ENCODE results near the gene TMEM89. TPM values are rescaled to one million over a fixed set of nuclear protein-coding genes. Genes with fewer than 3 reads are reported as not detected.
A peak's percentile ranks its signal among the peaks of the same experiment; 100 is the strongest.

Gene TMEM89
- total RNA-seq, 1 donor from 2014 or later, result not detected

DNA sequence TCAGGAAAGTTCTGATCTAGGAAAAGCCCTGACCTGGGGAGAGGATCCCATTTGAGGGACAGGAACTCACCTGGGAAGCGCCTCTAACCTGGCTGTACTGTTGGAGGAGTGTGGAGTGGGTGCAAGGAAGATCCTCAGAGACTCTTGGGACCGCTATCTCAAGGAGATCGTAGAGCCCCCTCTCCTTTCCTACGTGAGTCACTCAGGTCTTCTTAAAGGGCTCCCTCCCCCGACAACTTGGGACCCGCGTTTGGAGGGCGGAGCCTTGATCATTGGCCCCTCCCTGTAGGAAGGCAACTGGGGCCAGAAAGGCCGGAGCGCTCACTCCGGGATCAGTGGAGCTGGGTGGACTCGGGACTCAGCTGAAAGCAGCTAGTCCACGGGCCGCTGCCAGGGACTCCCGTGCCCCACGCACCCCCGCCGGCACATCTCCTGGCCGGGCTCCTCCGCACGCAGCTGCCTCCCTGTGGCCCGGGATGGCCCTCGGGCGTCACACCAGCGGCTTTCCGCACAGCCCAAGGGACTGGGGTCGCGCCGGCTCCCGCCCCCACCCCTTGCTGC is 13.2 kb upstream of the TMEM89 start:
- H3K4me3 ChIP-seq (ENCODE audit: low read depth, low read length), result peak overlapping the region; percentile 90
- TF ChIP-seq, protein P1, sequence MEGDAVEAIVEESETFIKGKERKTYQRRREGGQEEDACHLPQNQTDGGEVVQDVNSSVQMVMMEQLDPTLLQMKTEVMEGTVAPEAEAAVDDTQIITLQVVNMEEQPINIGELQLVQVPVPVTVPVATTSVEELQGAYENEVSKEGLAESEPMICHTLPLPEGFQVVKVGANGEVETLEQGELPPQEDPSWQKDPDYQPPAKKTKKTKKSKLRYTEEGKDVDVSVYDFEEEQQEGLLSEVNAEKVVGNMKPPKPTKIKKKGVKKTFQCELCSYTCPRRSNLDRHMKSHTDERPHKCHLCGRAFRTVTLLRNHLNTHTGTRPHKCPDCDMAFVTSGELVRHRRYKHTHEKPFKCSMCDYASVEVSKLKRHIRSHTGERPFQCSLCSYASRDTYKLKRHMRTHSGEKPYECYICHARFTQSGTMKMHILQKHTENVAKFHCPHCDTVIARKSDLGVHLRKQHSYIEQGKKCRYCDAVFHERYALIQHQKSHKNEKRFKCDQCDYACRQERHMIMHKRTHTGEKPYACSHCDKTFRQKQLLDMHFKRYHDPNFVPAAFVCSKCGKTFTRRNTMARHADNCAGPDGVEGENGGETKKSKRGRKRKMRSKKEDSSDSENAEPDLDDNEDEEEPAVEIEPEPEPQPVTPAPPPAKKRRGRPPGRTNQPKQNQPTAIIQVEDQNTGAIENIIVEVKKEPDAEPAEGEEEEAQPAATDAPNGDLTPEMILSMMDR (conservative IDR thresholded peaks at IDR 0.05; ENCODE audit: low read depth, low read length), result no peak
- DNase-seq (ENCODE audit: low read depth), result no peak

DNA sequence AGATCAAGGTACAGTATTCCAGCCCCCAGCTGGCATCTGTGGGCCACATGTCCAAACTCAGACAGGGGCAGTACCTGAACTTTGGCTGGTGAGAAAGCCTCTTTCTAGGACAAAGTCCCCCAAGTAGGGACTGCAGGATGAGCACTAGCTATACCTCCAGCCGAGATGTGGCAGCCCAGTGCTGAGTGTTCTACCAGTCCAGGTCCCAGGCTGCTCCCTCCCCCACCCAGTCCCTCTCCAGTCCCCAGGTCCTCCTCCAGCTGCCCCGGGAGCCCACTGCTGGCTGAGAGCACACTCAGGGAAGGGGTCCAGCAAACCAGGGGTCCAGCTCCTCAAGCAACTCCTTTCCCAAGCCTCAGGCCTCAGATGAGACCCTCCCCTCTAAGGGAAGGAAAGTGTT is 12.2 kb upstream of the TMEM89 start:
- TF ChIP-seq, protein P1 (conservative IDR thresholded peaks at IDR 0.05; ENCODE audit: low read depth, low read length), result no peak
- H3K4me3 ChIP-seq (ENCODE audit: low read depth, low read length), result peak overlapping the region; percentile 90
- no peak for DNase-seq (ENCODE audit: low read depth)

DNA sequence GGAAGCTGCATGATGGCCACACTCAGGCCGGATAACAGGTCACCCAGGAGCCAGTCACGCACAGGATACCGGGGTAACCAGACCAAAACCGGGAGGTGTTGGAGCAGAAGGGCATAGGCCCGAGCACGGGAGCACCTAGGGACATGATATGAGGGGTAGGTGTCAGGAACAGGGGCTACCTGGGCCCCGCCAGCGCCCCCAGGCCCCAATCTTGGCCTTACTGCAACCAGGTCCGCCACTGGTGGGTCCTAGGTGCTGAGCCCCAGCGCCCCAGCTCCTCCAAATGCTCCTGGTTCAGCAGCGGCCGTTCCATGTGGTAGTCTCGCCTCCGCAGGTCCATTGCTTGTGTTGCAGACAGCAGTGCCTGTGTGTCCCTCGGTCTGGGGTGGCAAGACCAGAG is 11.7 kb upstream of the TMEM89 start:
- TF ChIP-seq, protein P1 (conservative IDR thresholded peaks at IDR 0.05; ENCODE audit: low read depth, low read length), result no peak
- DNase-seq (ENCODE audit: low read depth), result no peak

DNA sequence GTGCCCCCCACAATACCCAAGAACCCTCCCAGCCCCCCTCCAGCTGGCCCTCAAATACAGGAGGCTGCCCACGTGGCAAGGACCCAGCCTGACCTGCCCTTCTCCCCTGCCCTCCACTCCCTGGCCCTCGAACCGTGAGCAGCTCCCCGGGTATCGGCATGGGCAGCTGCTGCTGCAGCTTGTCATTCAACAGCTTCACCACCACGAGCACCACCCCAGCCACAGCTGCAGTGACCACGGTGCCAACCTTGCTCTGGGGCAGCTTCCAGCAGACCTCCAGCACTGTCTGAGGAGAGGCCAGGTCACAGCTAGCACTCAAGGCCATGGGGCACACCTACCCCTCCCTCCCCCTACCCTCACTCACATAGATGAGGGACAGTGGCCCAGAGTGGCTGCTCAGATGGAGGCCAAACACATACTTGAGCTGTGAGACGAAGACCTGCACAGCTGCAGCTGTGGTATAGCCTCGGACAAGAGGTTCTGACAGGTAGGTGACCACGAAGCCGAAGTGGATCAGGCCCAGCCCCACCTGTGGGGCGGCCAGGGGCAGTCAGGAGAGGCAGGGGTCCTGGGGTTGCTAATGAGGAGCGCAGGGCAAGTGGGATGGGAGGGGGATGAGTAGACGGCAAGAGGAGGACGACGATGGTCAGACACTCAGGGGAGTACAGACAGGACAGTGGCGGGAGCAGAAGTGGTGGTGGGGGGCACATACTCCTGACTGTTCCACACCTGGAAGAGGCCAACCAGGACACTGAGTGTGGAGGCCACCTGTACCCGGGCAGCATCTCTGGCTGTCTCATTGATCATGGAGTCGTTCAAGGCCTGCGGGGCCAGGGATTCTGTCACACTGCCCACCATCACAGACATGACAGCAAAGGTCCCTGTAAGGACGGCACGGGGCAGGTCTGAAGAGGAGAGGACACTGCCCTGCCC is 10.2 kb upstream of the TMEM89 start:
- TF ChIP-seq, protein P1 (conservative IDR thresholded peaks at IDR 0.05; ENCODE audit: low read depth, low read length), result no peak
- no peak for DNase-seq (ENCODE audit: low read depth)

More for the DNA sequence above, 11.7 kb upstream of the TMEM89 start:
- H3K4me3 ChIP-seq (ENCODE audit: low read depth, low read length), result no peak overlapping the region

DNA sequence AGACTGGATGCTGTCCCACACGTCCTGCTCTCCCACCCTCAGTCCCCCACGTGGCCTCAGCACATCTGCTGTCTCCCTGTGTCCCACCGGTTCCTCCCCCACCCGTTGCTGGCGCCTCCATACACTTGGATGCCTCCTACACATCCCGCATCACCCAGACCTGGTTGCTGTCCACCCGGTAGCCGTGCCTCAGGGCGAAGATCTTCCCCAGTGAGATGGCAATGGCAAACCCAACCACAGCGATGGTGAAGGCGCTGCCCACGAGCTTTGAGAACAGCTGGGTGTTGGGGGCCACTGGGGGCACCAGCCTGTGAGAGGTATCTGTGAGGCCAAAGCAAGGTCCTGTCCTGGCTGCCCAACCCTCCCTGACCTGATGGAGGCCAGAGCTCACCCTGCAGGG is 9.3 kb upstream of the TMEM89 start:
- no peak overlapping the region for H3K4me3 ChIP-seq (ENCODE audit: low read depth, low read length)
- TF ChIP-seq, protein P1 (conservative IDR thresholded peaks at IDR 0.05; ENCODE audit: low read depth, low read length), result no peak
- DNase-seq (ENCODE audit: low read depth), result no peak

More for the DNA sequence above, 10.2 kb upstream of the TMEM89 start:
- no peak overlapping the region for H3K4me3 ChIP-seq (ENCODE audit: low read depth, low read length)

DNA sequence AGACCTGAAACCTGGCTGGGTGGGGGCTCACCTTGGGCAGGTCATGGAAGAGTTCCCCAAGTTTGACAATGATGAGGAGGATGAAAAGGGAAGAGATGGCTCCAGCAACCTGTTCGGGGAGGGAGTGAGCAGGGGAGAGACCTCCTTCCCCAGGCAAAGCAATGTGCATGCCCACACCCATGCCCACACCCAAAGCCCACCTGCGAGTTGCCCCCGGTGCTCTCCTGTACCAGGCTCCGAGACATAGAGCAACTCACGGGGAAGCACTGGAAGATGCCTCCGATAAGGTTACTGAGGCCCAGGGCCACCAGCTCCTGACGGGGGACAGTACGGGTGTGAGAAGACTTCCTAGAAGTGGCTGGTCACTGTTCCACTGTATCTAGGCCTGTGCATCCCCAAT is 8.8 kb upstream of the TMEM89 start:
- TF ChIP-seq, protein P1 (conservative IDR thresholded peaks at IDR 0.05; ENCODE audit: low read depth, low read length), result no peak
- DNase-seq (ENCODE audit: low read depth), result no peak

More for the DNA sequence above, 8.8 kb upstream of the TMEM89 start:
- H3K4me3 ChIP-seq (ENCODE audit: low read depth, low read length), result no peak overlapping the region
